GM12865 (cell line): ENCODE data around the gene SMC5.

Source experiments
- DNase-seq: peaks from one replicate; pipeline ENCODE4 v3.0.0; 2010; ENCODE audit warnings: low read depth
- H3K4me3 ChIP-seq: 2 replicates; pipeline ENCODE4 v1.5.1; 2011; ENCODE audit warnings: mild to moderate bottlenecking, low read depth, low read length, control low read depth
- CTCF ChIP-seq: IDR thresholded peaks from 2 replicates; pipeline ENCODE4 v1.5.1; 2011; ENCODE audit warnings: low read length, control low read depth, low read depth, inconsistent platforms; ENCODE audit not compliant: insufficient read depth; ENCODE audit errors: missing control alignments

Gene SMC5

GRCh38 chr9:70352356-70352755 is 93.6 kb downstream of the SMC5 start:
- no peak for DNase-seq
- TF ChIP-seq CTCF, result no peak
- H3K4me3 ChIP-seq, result no peak overlapping the region

- TF ChIP-seq CTCF, result peak; percentile 11
- no peak overlapping the region for H3K4me3 ChIP-seq
- no peak for DNase-seq
Observed at GRCh38 chr9:70352802-70353201, 94.0 kb downstream of the SMC5 start.

GRCh38 chr9:70355801-70356200 is 97.0 kb downstream of the SMC5 start:
- H3K4me3 ChIP-seq, result no peak overlapping the region
- DNase-seq, result no peak
- TF ChIP-seq CTCF, result no peak

- no peak for TF ChIP-seq CTCF
- no peak for DNase-seq
- H3K4me3 ChIP-seq, result no peak overlapping the region
Observed at GRCh38 chr9:70362952-70363351, 104.2 kb downstream of the SMC5 start.

- TF ChIP-seq CTCF, result no peak
- DNase-seq, result no peak
- no peak overlapping the region for H3K4me3 ChIP-seq
Observed at GRCh38 chr9:70363760-70364159, 105.0 kb downstream of the SMC5 start.

- TF ChIP-seq CTCF, result no peak
- DNase-seq, result no peak
- H3K4me3 ChIP-seq, result no peak overlapping the region
Observed at GRCh38 chr9:70367305-70367930, 108.6 kb downstream of the SMC5 start.

GRCh38 chr9:70374962-70375618 is 116.3 kb downstream of the SMC5 start:
- TF ChIP-seq CTCF, result no peak
- DNase-seq, result no peak
- no peak overlapping the region for H3K4me3 ChIP-seq
